Lung microvascular endothelial cell (primary cell): ENCODE results near the gene DHRSX. TPM values are rescaled to one million over a fixed set of nuclear protein-coding genes. Genes with fewer than 3 reads are reported as not detected.
"Not testable (repeated sequence)": the region's sequence is repeated elsewhere in the genome, so short reads cannot be mapped to it uniquely, and the experiment has no call there.

Source experiments
- DNase-seq, 2 donors: peaks; one replicate each; pipeline versions ENCODE4 v3.0.0 to v3.0.0-alpha.2; 2010; ENCODE audit warnings: low read depth in 2 of 2
- total RNA-seq: library from RNA; depleted of rRNA; stranded (reverse); fragments of >200 nt; gene quantifications from 2 replicates; pipeline ENCODE4 v1.2.1, GENCODE V29; 2014

The DHRSX gene
- total RNA-seq, 1 donor from 2014 or later, result 23.6 TPM

- DNase-seq, result no peak
Observed at GRCh38 chrX:2498781-2499302, 1.9 kb downstream of the DHRSX start.

- DNase-seq, result peak in 1 of 2 donors; percentile 30
Observed at GRCh38 chrX:2497961-2498780, 2.6 kb downstream of the DHRSX start.

- no peak for DNase-seq
Observed at GRCh38 chrX:2495595-2495994, 5.2 kb downstream of the DHRSX start.

GRCh38 chrX:2492531-2493218, 8.1 kb downstream of the DHRSX start:
- DNase-seq, result no peak

- no peak for DNase-seq
Observed at GRCh38 chrX:2490634-2491033, 10.1 kb downstream of the DHRSX start.

- no peak for DNase-seq
Observed at GRCh38 chrX:2489446-2490445, 11.0 kb downstream of the DHRSX start.

GRCh38 chrX:2488621-2489285, 12.0 kb downstream of the DHRSX start:
- no peak for DNase-seq

GRCh38 chrX:2487366-2487765, 13.4 kb downstream of the DHRSX start:
- DNase-seq, result no peak

GRCh38 chrX:2486476-2487133, 14.2 kb downstream of the DHRSX start:
- no peak for DNase-seq

GRCh38 chrX:2485789-2486345, 14.9 kb downstream of the DHRSX start:
- no peak for DNase-seq

GRCh38 chrX:2484721-2485648, 15.8 kb downstream of the DHRSX start:
- DNase-seq, result no peak

GRCh38 chrX:2484256-2484655, 16.5 kb downstream of the DHRSX start:
- no peak for DNase-seq

GRCh38 chrX:2483398-2484060, 17.2 kb downstream of the DHRSX start:
- DNase-seq, result no peak

GRCh38 chrX:2481597-2481996, 19.2 kb downstream of the DHRSX start:
- not testable (repeated sequence) for DNase-seq

GRCh38 chrX:2479982-2480381, 20.8 kb downstream of the DHRSX start:
- DNase-seq, result not testable (repeated sequence)

GRCh38 chrX:2479420-2479780, 21.4 kb downstream of the DHRSX start:
- DNase-seq, result no peak

GRCh38 chrX:2478546-2479419, 22.0 kb downstream of the DHRSX start:
- DNase-seq, result no peak
